Uterus (tissue), 4 donors: ENCODE data around the gene KIF1B. TPM values are rescaled to one million over a fixed set of nuclear protein-coding genes. Genes with fewer than 3 reads are reported as not detected.

Source experiments
- DNase-seq, 2 donors: peaks; one replicate each; pipeline ENCODE4 v3.0.0-alpha.2; 2019 to 2020
- H3K27ac ChIP-seq, 2 donors: fragments of 200-600 bp; sonication (generic); 1 replicate in 1 of 2; 2 replicates in 1 of 2; pipeline ENCODE4 v1.5.1; 2016 to 2018
- H3K27me3 ChIP-seq, 2 donors: fragments of 200-600 bp; sonication (generic); one replicate each; pipeline ENCODE4 v1.5.1; 2018 to 2019; ENCODE audit warnings: control low read depth in 1 of 2
- H3K36me3 ChIP-seq, 2 donors: fragments of 200-600 bp; sonication (generic); one replicate each; pipeline ENCODE4 v1.5.1; 2019; ENCODE audit warnings: control low read depth in 1 of 2
- H3K4me1 ChIP-seq, 2 donors: fragments of 200-600 bp; sonication (generic); one replicate each; pipeline ENCODE4 v1.5.1; 2018 to 2019; ENCODE audit warnings: control low read depth in 1 of 2
- H3K4me3 ChIP-seq, 2 donors: fragments of 200-600 bp; sonication (generic); 1 replicate in 1 of 2; 2 replicates in 1 of 2; pipeline ENCODE4 v1.5.1; 2018 to 2019; ENCODE audit warnings: mild to moderate bottlenecking in 1 of 2
- H3K9me3 ChIP-seq, 2 donors: fragments of 200-600 bp; sonication (generic); one replicate each; pipeline ENCODE4 v1.5.1; 2019; ENCODE audit warnings: control low read depth in 1 of 2
- POLR2A ChIP-seq, 2 donors: fragments of 450-650 bp; IDR thresholded peaks; one replicate each; pipeline ENCODE4 v1.6.1; 2016; ENCODE audit warnings: antibody characterized with exemption in 2 of 2, mild to moderate bottlenecking in 1 of 2, moderate library complexity in 1 of 2
- intact Hi-C: fragments of 100-400 bp; cut with DNase I; formaldehyde crosslinking; loops from one replicate; pipeline ENCODE4 v1.15.1; 2023; ENCODE audit warnings: low total_unique reads
- microRNA counts, 2 donors: library from miRNA; unstranded; fragments of <30 nt; microRNA quantifications; one replicate each; lab custom pipeline; 2016 to 2017
- microRNA-seq: library from miRNA; unstranded; fragments of <30 nt; microRNA quantifications from one replicate; pipeline ENCODE4, GENCODE V29; 2016; ENCODE audit warnings: borderline microRNAs expressed, borderline replicate concordance
- small RNA-seq: library from RNA; depleted of rRNA; stranded (forward); fragments of <200 nt; gene quantifications from one replicate; pipeline ENCODE3, GENCODE V24; 2016
- total RNA-seq, 4 donors: library from RNA; depleted of rRNA in 3 of 4; stranded (reverse); fragments of >200 nt in 3 of 4; gene quantifications; one replicate each; pipeline versions ENCODE4 v1.1.0 to v1.2.4, GENCODE V29; 2014 to 2023
- TF ChIP-seq, protein P1 (sequence below), 4 experiments: fragments of 200-600 bp in 2 of 4; fragments of 450-650 bp in 2 of 4; sonication (generic) in 2 of 4; IDR thresholded peaks; one replicate each; pipeline ENCODE4 v1.5.1; 2016 to 2019; ENCODE audit warnings: antibody characterized with exemption in 4 of 4, mild to moderate bottlenecking in 2 of 4, moderate library complexity in 1 of 4
- donor health status: DM: yes; HTN: yes; CAD: no.

The KIF1B gene
- total RNA-seq, 4 donors from 2014 or later = 26.4 to 89.6 (median 45.1) TPM

DNA sequence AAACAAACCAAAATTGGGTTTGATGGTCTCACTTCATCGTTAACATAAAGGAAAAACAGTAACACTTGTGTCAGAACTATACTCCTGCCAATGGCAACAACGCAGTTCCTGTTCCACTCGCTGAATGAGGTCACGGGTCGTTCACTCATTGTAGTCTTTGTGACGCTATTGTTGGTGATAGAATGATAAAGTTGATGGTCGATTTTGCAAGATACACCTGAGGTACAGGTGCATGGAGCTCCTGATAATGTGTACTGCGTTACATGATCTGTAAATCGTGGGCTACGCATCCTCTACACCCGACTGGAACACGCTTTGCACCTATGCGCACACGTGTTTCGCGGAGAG, 219.5 kb downstream of the KIF1B start:
- intact Hi-C loops = loop anchor here (5.0 to 10.0 kb wide), 2 partner anchors 53 to 65 kb away; no protein-coding TSS in a partner anchor
- Histone ChIP-seq H3K4me1 (no peaks in the 10 kb centered on the region), H3K27me3 (no peaks in the 10 kb centered on the region), H3K9me3 (no peaks in the 10 kb centered on the region), H3K27ac (peak overlapping the region; percentile 5 to 78), H3K36me3 (no peaks in the 10 kb centered on the region), H3K4me3 (peak overlapping the region in 1 of 2 donors; percentile 65)
- DNase-seq = no peak
- TF ChIP-seq POLR2A (IDR thresholded peaks at IDR 0.05) = no peak
- TF ChIP-seq, protein P1, sequence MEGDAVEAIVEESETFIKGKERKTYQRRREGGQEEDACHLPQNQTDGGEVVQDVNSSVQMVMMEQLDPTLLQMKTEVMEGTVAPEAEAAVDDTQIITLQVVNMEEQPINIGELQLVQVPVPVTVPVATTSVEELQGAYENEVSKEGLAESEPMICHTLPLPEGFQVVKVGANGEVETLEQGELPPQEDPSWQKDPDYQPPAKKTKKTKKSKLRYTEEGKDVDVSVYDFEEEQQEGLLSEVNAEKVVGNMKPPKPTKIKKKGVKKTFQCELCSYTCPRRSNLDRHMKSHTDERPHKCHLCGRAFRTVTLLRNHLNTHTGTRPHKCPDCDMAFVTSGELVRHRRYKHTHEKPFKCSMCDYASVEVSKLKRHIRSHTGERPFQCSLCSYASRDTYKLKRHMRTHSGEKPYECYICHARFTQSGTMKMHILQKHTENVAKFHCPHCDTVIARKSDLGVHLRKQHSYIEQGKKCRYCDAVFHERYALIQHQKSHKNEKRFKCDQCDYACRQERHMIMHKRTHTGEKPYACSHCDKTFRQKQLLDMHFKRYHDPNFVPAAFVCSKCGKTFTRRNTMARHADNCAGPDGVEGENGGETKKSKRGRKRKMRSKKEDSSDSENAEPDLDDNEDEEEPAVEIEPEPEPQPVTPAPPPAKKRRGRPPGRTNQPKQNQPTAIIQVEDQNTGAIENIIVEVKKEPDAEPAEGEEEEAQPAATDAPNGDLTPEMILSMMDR (IDR thresholded peaks at IDR 0.05) = no peak

DNA sequence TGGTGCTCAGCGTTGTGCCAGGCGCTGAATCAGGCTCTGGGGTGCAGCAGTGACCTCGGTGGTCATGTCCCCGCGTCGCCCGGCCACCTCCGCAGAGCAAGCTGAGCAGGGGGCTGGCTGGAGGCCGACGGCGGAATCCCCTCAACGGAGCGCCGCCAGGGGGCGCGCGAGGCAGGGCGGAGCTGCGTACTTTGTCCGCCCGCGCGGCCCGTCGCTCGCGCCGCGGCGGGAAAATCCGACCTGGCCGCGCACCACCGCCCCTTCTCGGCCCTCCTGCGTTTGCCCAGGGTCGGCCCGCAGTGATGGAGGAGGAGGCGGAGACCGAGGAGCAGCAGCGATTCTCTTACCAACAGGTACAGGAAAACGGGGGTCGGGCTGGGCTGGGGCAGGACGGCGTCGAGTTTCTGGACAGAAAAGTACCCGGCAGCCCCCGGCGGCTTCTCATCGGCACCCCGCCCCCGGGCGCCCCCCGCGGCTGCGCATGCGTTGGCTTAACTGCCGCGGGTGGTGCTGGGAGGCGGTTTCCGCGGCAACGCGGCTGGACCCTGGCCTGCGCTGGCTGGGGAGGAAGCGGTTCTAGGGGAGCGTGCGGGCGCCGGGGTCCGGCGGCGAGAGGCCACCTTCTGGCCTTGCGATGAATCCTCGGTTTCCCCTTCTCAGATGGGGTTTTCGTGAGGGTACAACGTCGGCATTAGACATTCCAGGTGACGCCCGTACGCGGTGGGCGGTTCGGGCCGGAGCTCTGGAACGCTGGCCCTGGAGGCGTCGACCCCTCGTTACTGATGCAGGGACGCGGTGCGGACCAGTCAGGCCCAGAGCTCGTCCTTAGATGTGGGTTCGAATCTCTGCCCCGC, 220.1 kb downstream of the KIF1B start, which contains the start of gene CENPS:
CENPS (plus strand) TSS at position 218 of the 854 bp plus-strand sequence; CDS start at position 303, 85 bp downstream.
- peak in 1 of 2 donors; percentile 55 for TF ChIP-seq POLR2A (IDR thresholded peaks at IDR 0.05)
- TF ChIP-seq, protein P1 (IDR thresholded peaks at IDR 0.05) = peak; percentile 85 to 99 (median 98)
- intact Hi-C loops = loop anchor here (10.0 kb wide), 1 partner anchor 64 kb away; no protein-coding TSS in a partner anchor

More for the DNA sequence above, 220.1 kb downstream of the KIF1B start, which contains the start of gene CENPS:
- peak; percentile 91 to 94 for DNase-seq
- Histone ChIP-seq H3K27ac (peak within 1 kb of the TSS; percentile 61 to 78), H3K4me3 (peak within 1 kb of the TSS; percentile 51 to 65), H3K27me3 (no peaks in the 10 kb centered on the region), H3K4me1 (no peaks in the 10 kb centered on the region), H3K9me3 (no peaks in the 10 kb centered on the region), H3K36me3 (no peaks in the 10 kb centered on the region)

MicroRNAs encoded within 50 kb of the gene (microRNA counts, 767-probe panel; counts per million panel counts)
- 0 counts per million in 2 donors for microRNA hsa-miR-1273d (lab: Ali Mortazavi, UCI)

Small RNA genes within 50 kb of the gene (microRNA-seq; reads per million reads assigned to microRNA genes)
- gene MIR1273D = not detected

Small RNA genes within 50 kb of the gene (small RNA-seq; reads per million reads assigned to genes)
- gene MIR1273D (not detected), gene RNU6-37P (not detected), gene RNU6-828P (not detected)

Other genes starting within 250 kb of the KIF1B start
- 10 to 100 TPM in 3 of 4 donors, 1 to 10 TPM in 1; 2.5 to 47.1 (median 35.1) TPM for gene RBP7, start 213.3 kb upstream of the KIF1B start, total RNA-seq
- 10 to 100 TPM; 15.4 to 54.2 (median 30.4) TPM for gene UBE4B, start 177.6 kb upstream of the KIF1B start, total RNA-seq
- gene PGD, start 188.5 kb downstream of the KIF1B start, total RNA-seq = 10 to 100 TPM; 13.8 to 79.7 (median 37.5) TPM
- gene CENPS, start 219.9 kb downstream of the KIF1B start, total RNA-seq = 10 to 100 TPM in 1 of 4 donors, 1 to 10 TPM in 3; 2.6 to 15.4 (median 6.2) TPM
- gene CORT, start 239.5 kb downstream of the KIF1B start, total RNA-seq = under 1 TPM in 1 of 4 donors, not detected in 3; 0.79 TPM